CD4-positive, alpha-beta T cell treated with Interleukin-4 for 1 hour (primary cell): ENCODE results near the gene APP.
"Not testable (repeated sequence)": the region's sequence is repeated elsewhere in the genome, so short reads cannot be mapped to it uniquely, and the experiment has no call there.

ENCODE experiments used
- DNase-seq, 2 donors: peaks; one replicate each; pipeline ENCODE4 v3.0.0-alpha.2; 2020 to 2022

Gene APP

DNA sequence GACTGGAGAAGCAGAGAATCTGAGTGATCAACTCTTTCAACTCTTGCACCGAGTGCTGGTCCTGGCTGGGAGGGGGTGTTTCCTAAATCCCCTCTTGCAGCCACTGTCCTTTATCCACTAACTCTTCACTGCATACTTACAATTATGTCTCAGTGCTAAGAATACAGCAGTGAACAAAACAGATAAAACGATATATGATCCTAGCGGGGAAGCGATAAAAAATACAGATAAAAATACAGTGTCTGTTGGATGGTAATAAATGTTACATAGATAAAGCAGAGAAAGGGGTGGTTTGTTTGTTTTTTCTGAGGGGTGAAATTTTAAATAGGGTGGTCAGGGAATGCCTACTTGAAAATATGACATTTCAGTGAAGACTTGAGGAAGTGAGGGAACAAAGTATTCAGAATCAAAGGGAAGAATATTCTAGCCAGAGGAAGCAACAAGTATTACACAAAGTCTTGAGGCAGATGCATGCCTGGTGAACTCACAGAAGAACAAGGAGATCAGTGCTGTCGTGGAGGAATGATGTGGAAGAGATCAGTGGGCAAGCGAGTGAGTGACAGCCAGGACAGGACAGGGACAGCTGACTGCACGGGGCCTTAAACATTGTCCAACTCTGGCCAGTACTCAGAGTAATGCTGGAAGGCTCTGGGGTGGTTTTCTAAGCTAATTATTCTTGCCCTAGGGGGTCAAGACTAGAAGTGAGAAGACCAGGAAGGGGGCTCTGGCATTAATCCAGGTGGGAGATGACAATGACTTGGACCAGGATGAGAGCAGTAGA is 110.0 kb downstream of the APP start:
- no peak for DNase-seq

- no peak for DNase-seq
Observed at GRCh38 chr21:26057477-26058170, 112.9 kb downstream of the APP start.

- DNase-seq: no peak
Observed at GRCh38 chr21:26055841-26056264, 114.7 kb downstream of the APP start.

GRCh38 chr21:26055010-26055409 is 115.6 kb downstream of the APP start:
- DNase-seq: no peak

GRCh38 chr21:26052057-26052456 is 118.5 kb downstream of the APP start:
- no peak for DNase-seq

- DNase-seq: no peak
Observed at GRCh38 chr21:26050857-26051256, 119.7 kb downstream of the APP start.

GRCh38 chr21:26049803-26050202 is 120.8 kb downstream of the APP start:
- DNase-seq: no peak

DNA sequence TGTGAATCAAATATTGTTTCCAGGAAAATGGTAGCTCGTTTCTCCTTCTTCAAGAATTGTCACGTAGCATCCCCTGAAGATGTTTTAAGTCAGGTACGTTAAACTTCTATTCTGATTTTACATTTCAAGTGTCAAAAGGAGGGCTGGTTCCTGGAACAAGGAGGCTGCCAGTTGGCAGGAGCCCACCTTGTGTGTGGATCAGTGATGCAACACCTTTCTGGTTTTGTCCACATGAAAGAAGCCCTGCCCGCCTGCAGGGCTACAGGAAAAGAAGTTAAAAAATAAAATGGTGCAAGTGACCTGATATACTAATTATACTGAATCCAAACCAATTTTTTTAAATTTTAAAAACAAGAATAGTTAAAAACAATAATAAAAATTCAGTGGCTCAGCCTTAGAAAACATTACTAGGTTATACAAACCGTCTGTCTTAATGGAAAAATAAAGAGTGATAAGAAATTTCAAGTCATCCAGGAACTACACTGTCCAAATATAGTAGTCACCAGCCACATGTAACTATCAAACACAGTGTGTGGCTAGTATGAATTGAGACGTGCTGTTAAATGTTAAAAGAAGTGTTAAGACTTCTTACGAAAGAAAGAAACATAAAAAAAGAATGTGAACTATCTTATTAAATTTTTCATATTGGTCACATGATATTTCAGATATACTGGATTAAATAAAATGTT is 123.1 kb downstream of the APP start:
- DNase-seq: no peak

- no peak for DNase-seq
Observed at GRCh38 chr21:26043891-26044290, 126.7 kb downstream of the APP start.

DNA sequence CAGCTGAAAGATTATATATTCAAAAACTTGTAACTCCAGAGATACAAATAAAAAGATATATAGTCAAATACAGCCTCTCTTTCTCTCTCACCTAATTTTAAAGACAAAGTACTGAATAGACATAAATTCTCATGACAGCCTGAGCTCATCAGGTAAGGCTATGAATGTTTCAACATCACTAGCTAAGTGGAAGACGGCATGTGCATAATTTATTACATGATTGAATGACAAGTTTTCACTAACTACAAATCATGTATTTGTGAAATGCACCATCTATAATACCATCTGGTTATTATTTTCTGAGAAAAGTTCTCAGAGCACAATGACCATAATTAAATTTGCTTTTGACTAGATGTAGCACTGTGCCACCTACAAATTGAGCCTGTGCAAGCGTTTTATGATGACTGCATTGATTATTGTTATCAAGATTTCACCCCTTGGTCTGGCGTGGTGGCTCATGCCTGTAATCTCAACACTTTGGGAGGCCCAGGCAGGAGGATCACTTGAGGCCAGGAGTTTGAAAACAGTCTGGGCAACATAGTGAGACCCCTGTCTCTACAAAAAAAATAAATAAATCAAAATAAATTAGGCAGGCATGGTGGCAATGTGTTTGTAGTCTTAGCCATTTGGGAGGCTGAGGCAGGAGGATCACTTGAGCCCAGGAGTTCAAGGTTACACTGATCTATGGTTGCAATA is 128.2 kb downstream of the APP start:
- DNase-seq: no peak

GRCh38 chr21:26041431-26042180 is 129.0 kb downstream of the APP start:
- no peak for DNase-seq

- DNase-seq: no peak
Observed at GRCh38 chr21:26036916-26037315, 133.7 kb downstream of the APP start.

DNA sequence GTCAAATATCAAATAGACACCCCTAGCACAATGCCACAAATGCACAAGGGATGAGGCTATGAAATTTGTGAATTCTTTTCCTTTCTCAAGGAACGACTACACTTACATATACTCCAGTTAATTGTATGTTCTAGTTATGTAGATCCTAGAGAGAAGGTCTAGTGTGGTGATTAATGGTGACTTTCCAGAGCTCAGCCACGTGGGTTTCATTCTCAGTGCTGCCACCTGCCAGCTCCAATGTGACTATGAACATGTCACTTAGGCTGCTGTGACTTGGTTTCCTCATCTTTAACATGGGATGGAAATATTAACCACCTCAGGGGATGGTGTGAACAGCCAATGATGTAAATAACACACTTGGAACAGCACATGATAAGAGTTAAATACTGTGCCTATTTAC is 138.3 kb downstream of the APP start:
- no peak for DNase-seq

DNA sequence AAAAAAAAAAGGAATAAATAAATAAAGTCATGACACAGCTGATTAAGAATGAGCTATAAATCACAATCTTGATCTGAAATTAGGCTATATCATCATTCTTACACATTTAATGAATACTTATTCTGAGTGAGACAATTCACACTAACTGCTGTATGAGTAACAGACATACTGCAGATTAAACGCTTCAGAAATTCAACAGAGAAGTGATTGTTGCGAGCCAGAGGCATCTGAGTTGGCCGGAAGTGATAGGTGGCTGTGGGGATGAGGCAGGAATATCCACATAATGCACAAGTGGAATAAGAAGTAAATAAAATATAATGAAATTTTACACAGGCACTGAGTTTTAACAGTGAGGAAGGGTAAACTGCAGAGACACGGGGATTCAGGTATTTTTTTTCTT is 142.4 kb downstream of the APP start:
- DNase-seq: no peak

DNA sequence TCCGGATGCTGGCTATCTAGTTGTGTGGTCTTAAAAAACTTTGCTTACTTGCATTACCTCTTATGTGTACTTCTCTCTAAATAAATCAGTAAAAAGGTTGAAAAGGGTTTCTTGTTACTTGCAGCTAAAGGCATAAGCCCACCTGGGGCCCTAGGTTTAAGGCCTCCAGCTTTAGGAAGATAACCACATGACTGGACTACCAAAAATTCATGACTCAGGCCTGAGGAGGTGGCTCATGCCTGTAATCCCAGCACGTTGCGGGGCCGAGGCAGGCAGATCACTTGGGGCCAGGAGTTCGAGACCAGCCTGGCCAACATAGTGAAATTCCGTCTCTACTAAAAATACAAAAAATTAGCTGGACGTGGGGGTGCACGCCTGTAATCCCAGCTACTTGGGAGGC is 142.9 kb downstream of the APP start:
- no peak for DNase-seq

DNA sequence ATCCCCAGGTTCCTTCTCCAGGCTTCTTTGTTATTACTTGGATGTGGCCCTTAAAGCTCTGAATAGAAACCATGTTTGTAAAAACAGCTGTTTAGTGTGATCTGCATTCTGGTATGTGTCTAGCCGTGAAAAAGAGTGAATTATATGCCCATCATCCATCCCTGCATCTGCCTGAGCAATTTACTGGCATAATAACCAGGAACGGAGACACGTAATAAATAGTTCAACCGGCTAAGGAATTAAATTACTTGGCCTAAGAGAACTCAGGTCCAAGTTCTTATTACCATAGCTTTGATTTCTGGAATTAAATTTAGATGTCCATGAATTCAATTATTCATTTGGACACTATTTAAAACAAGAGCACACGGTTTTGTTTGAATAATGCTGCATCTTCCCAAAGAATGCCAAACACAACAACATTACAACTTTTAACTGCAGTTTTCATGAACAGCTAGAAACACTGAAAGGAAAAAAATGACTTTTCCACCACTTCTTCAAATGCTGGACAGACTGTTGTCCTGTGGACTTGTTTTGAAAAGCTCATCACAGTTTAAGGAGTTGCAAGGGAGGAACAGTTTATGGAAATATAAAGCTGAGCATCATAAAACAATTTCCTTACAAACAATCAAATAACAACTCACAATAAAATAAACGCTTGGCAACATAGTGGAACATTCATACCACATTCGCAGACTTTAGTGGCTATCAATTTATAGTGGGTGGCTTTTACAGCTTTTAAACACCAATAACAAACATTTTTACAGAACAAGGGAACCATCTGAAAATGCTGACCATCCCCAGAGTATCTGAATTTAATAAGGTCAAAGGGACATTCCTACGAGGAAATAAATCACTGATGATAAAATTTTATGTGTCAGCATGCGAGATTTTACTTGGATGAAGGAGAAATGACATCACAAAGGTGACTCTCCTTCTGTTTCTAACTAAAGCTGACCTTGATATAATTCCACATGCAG is 144.7 kb downstream of the APP start:
- no peak for DNase-seq

DNA sequence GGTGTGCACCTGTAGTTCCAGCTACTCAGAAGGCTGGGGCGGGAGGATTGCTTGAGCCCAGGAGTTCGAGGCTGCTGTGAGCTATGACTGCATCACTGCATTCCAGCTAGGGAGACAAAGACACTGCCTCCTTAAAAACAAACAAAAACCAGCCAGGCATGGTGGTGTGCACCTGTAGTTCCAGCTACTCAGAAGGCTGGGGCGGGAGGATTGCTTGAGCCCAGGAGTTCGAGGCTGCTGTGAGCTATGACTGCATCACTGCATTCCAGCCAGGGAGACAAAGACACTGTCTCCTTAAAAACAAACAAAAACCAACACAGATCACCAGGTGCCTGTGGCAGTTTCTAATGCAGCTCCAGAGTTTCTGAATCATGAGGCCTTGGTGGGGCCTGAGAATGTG is 147.2 kb downstream of the APP start:
- not testable (repeated sequence) for DNase-seq

- DNase-seq: not testable (repeated sequence)
Observed at GRCh38 chr21:26022598-26023337, 147.8 kb downstream of the APP start.

- no peak for DNase-seq
Observed at GRCh38 chr21:26020510-26020909, 150.1 kb downstream of the APP start.

GRCh38 chr21:26020081-26020480 is 150.5 kb downstream of the APP start:
- no peak for DNase-seq

DNA sequence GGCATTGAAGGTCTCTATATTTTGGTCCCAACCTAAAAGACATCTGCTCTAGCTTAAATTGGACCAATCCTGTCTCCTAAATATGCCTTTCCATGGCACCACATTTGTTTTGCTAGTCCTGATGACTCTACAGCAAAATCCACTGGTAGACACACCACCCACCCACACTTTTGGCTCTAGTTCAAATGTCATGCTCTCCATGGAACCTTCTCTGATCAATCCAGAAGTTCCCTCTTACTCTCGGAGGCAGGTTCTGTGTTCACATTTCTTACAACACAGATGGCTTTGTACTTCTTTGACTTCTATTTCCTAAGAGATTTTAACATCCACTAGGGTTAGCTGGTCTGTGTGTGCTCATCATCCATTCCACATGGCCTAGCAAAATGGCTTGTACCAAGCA is 151.3 kb downstream of the APP start:
- no peak for DNase-seq
